Endothelial cell of umbilical vein (primary cell): Measurements from ENCODE around the gene PRRC1. TPM values are rescaled to one million over a fixed set of nuclear protein-coding genes. Genes with fewer than 3 reads are reported as not detected.

Experiments
- BruUV-seq: library from RNA; stranded (reverse); fragments of 400-500 nt; replicated peaks from 2 replicates; lab custom pipeline; 2021; lab: Mats Ljungman, UMichigan
- CTCF ChIA-PET: fragments of 300-600, 350-600 bp; sonication (Branson Sonifier 250); formaldehyde crosslinking; loops from one replicate; lab custom pipeline; 2021; ENCODE audit warnings: antibody characterized with exemption, inconsistent platforms; lab: Charles Lee
- POLR2A ChIA-PET: fragments of 300-600, 350-600 bp; sonication (Branson Sonifier 250); formaldehyde crosslinking; loops from one replicate; lab custom pipeline; 2021; ENCODE audit warnings: antibody characterized with exemption, inconsistent platforms; lab: Charles Lee
- DNase-seq: peaks from one replicate; pipeline ENCODE4 v3.0.0-alpha.2; 2011; ENCODE audit warnings: low read depth, low spot score
- FAIRE-seq: peaks from 2 replicates; lab custom pipeline; 2011; peaks lifted over from hg19 to GRCh38; lab: Jason Lieb, UNC
- H2AFZ ChIP-seq: 2 replicates; pipeline ENCODE4 v1.6.0; 2012; ENCODE audit warnings: low read depth, low read length, control low read depth, inconsistent platforms
- H3K27ac ChIP-seq: 2 replicates; pipeline ENCODE4 v1.5.1; 2011; ENCODE audit warnings: low read depth, mild to moderate bottlenecking, control low read depth, low read length, moderate library complexity; ENCODE audit not compliant: insufficient read depth
- H3K27me3 ChIP-seq, 2 experiments: 2 replicates each; pipeline versions ENCODE4 v1.6.0 to v1.6.1; 2011; ENCODE audit warnings: low read length in 2 of 2, mixed read lengths in 1 of 2; ENCODE audit not compliant: control insufficient read depth in 2 of 2, insufficient read depth in 2 of 2
- H3K36me3 ChIP-seq, 2 experiments: 2 replicates in 1 of 2; 3 replicates in 1 of 2; pipeline ENCODE4 v1.5.1; 2011; ENCODE audit warnings: low read length in 2 of 2, mild to moderate bottlenecking in 1 of 2, moderate library complexity in 1 of 2; ENCODE audit not compliant: control insufficient read depth in 2 of 2, insufficient read depth in 2 of 2; ENCODE audit errors: extremely low read depth in 1 of 2
- H3K4me1 ChIP-seq: 3 replicates; pipeline ENCODE4 v1.5.1; 2011; ENCODE audit warnings: mild to moderate bottlenecking, low read length; ENCODE audit not compliant: control insufficient read depth, insufficient read depth; ENCODE audit errors: extremely low read depth
- H3K4me2 ChIP-seq: 2 replicates; pipeline ENCODE4 v1.6.1; 2011; ENCODE audit warnings: low read length, control low read depth, mixed read lengths; ENCODE audit not compliant: insufficient read depth
- H3K4me3 ChIP-seq, 3 experiments: fragments of 200-600 bp in 1 of 3; sonication (generic), shearing (Covaris generic) in 1 of 3; replicated peaks in 1 of 3; 2 replicates each; pipeline ENCODE4 v1.5.1; 2011 to 2016; ENCODE audit warnings: control low read depth in 3 of 3, low read length in 3 of 3, mild to moderate bottlenecking in 2 of 3, inconsistent platforms in 1 of 3, low read depth in 1 of 3, moderate library complexity in 1 of 3; ENCODE audit not compliant: insufficient read depth in 1 of 3
- H3K79me2 ChIP-seq: 2 replicates; pipeline ENCODE4 v1.6.0; 2012; ENCODE audit warnings: low read length, inconsistent platforms; ENCODE audit not compliant: control insufficient read depth, insufficient read depth
- H3K9ac ChIP-seq: replicated peaks from 2 replicates; pipeline ENCODE3; 2011; ENCODE audit warnings: low read length, control low read depth; ENCODE audit not compliant: insufficient read depth; ENCODE audit errors: extremely low read depth
- H3K9me1 ChIP-seq: replicated peaks from 3 replicates; pipeline ENCODE4 v1.6.0; 2011; ENCODE audit warnings: mild to moderate bottlenecking, low read length; ENCODE audit not compliant: control insufficient read depth, insufficient read depth; ENCODE audit errors: extremely low read depth
- H3K9me3 ChIP-seq: replicated peaks from 2 replicates; pipeline ENCODE4 v1.5.1; 2012; ENCODE audit warnings: low read length, inconsistent platforms; ENCODE audit not compliant: control insufficient read depth, insufficient read depth
- H4K20me1 ChIP-seq: replicated peaks from 2 replicates; pipeline ENCODE3; 2011; ENCODE audit warnings: mild to moderate bottlenecking, low read length; ENCODE audit not compliant: control insufficient read depth, insufficient read depth; ENCODE audit errors: extremely low read depth
- CTCF ChIP-seq, 2 donors: IDR thresholded peaks; 1 replicate in 1 of 2; 2 replicates in 1 of 2; pipeline ENCODE4 v1.5.1; 2011; ENCODE audit warnings: low read length in 2 of 2, mild to moderate bottlenecking in 2 of 2, moderate library complexity in 2 of 2, control low read depth in 1 of 2, inconsistent platforms in 1 of 2, low read depth in 1 of 2; ENCODE audit not compliant: insufficient read depth in 1 of 2; ENCODE audit errors: extremely low read depth in 1 of 2
- EZH2 ChIP-seq: IDR thresholded peaks from 2 replicates; pipeline ENCODE4 v1.6.1; 2012; ENCODE audit warnings: borderline replicate concordance, low read depth, mild to moderate bottlenecking, moderate library complexity, low read length, inconsistent platforms; ENCODE audit not compliant: severe bottlenecking
- FOS ChIP-seq: IDR thresholded peaks from 2 replicates; pipeline ENCODE4 v1.6.1; 2011; ENCODE audit warnings: mild to moderate bottlenecking, low read length, moderate library complexity, borderline replicate concordance; ENCODE audit not compliant: insufficient read depth
- GATA2 ChIP-seq: IDR thresholded peaks from 2 replicates; pipeline ENCODE4 v1.7.0; 2011; ENCODE audit warnings: low read depth, mild to moderate bottlenecking, moderate library complexity, mixed read lengths, low read length; ENCODE audit not compliant: insufficient read length, insufficient read depth
- JUN ChIP-seq: IDR thresholded peaks from 2 replicates; pipeline ENCODE4 v1.6.1; 2011; ENCODE audit warnings: borderline replicate concordance, low read depth; ENCODE audit not compliant: insufficient read length, insufficient read depth
- MYC ChIP-seq: IDR thresholded peaks from one replicate; pipeline ENCODE4 v1.6.1; 2011; ENCODE audit warnings: mild to moderate bottlenecking, low read depth, low read length
- POLR2A ChIP-seq: IDR thresholded peaks from 2 replicates; pipeline ENCODE4 v1.6.1; 2012; ENCODE audit warnings: low read depth, mild to moderate bottlenecking, control low read depth, low read length
- POLR2AphosphoS5 ChIP-seq: IDR thresholded peaks from 2 replicates; pipeline ENCODE4 v1.6.1; 2012; ENCODE audit warnings: low read depth, mild to moderate bottlenecking, control low read depth, low read length, moderate library complexity; ENCODE audit not compliant: insufficient read depth
- dilution Hi-C: fragments of 300-500 bp; cut with MboI; formaldehyde crosslinking; loops from one replicate; pipeline ENCODE4 v1.15.0; 2019; ENCODE audit warnings: low sequenced_read_pairs; ENCODE audit not compliant: extremely low pct_ligation_motif_present
- intact Hi-C: fragments of 100-400 bp; cut with micrococcal nuclease; formaldehyde crosslinking; loops from one replicate; pipeline ENCODE4 v1.10.0; 2022
- polyA plus RNA-seq, 4 experiments: library from polyadenylated mRNA; depleted of rRNA in 3 of 4; stranded (reverse) in 3 of 4; unstranded in 1 of 4; fragments of >200 nt; gene quantifications; 2 replicates each; pipeline versions ENCODE4 v1.2.1 to v1.2.3, GENCODE V29; 2011 to 2012; ENCODE audit warnings: missing spikeins in 1 of 4
- total RNA-seq: library from RNA; stranded (reverse); gene quantifications from 2 replicates; pipeline ENCODE4 v1.2.3, GENCODE V29; 2021
- TF ChIP-seq, protein P1 (sequence below): IDR thresholded peaks from 2 replicates; pipeline ENCODE4 v1.6.1; 2011; ENCODE audit not compliant: insufficient read depth, insufficient read length

Gene PRRC1
- total and polyA plus RNA-seq, 2 donors (not counting 3 experiments of a cell fraction or from before 2014, with no cell fraction given): 64.4 to 77.6 TPM

- DNase-seq (no peak), FAIRE-seq (no peak)
- no peaks in the 10 kb centered on the region for H3K9me3 ChIP-seq
- peaks cover 19 to 30% of the 10 kb centered on the region in 2 experiments for H3K27me3 ChIP-seq
- TF ChIP-seq JUN (no peak), CTCF (IDR thresholded peaks at IDR 0.05; ENCODE audit: extremely low read depth in 1 of 2, insufficient read depth in 1 of 2, low read depth in 1 of 2, low read length in 2 of 2) (no peak), EZH2 (no peak), GATA2 (no peak), POLR2AphosphoS5 (no peak), MYC (no peak), FOS (no peak), POLR2A (no peak)
- TF ChIP-seq, protein P1, sequence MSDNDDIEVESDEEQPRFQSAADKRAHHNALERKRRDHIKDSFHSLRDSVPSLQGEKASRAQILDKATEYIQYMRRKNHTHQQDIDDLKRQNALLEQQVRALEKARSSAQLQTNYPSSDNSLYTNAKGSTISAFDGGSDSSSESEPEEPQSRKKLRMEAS: no peak
- H2AFZ ChIP-seq: no peak overlapping the region
- no peak overlapping the region for H3K27ac ChIP-seq
- no peaks in the 10 kb centered on the region for H3K9me1 ChIP-seq
- intact Hi-C loops: loop anchor here (1.0 kb wide), 1 partner anchor 26 kb away; no protein-coding TSS in a partner anchor
- dilution Hi-C loops: no loop called here
- H3K36me3 ChIP-seq: no peaks in the 10 kb centered on the region
- no peaks in the 10 kb centered on the region for H4K20me1 ChIP-seq
- ChIA-PET CTCF (interaction anchor here (4.7 kb wide), 1 partner anchor 13 kb away, joined by 33 read pairs; no protein-coding TSS in a partner anchor), POLR2A (no interaction called here)
- H3K4me3 ChIP-seq: no peak overlapping the region
- no TSS peak for BruUV-seq
- H3K4me1 ChIP-seq: no peaks in the 10 kb centered on the region
- no peak overlapping the region for H3K9ac ChIP-seq
- no peaks in the 10 kb centered on the region for H3K79me2 ChIP-seq
- no peak overlapping the region for H3K4me2 ChIP-seq
These were observed 10.8 kb upstream of the PRRC1 start for GRCh38 chr5:127506616-127507015.
